ENCODE data around the gene MCF2L. TPM values are rescaled to one million over a fixed set of nuclear protein-coding genes. Genes with fewer than 3 reads are reported as not detected.

The MCF2L gene
- total RNA-seq, 4 donors from 2014 or later = 18.4 to 173 (median 57.6) TPM

DNA sequence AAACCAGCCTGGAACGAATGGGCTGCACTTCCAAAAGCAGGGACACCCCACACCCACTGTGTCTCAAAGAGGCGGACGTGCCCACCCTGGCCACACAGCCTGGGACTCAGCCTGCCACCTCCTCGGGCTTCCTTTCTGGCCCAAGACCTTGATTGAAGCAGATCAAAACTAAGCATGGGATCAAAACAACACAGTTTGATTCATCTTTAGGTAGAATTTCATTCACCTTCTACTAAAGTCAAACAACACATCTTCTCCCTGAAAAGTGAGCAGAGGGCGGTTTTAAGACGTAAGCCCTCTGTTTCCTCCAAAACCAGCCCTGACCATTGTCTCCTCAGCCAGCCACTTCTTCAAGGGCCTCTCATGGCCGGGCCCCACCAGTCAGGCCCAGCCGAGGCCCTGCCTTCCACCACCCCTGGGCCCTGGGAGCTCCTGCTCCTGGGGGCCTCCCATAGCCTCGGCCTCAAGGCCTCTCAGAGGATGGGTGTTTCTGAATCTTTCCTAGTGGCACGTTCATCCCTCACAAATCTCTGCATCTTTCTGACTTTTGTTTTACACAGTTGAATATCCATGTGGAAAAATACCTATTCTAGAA is 147.3 kb downstream of the MCF2L start:
- TF ChIP-seq CTCF (IDR thresholded peaks at IDR 0.05; ENCODE audit: low read depth) = no peak

DNA sequence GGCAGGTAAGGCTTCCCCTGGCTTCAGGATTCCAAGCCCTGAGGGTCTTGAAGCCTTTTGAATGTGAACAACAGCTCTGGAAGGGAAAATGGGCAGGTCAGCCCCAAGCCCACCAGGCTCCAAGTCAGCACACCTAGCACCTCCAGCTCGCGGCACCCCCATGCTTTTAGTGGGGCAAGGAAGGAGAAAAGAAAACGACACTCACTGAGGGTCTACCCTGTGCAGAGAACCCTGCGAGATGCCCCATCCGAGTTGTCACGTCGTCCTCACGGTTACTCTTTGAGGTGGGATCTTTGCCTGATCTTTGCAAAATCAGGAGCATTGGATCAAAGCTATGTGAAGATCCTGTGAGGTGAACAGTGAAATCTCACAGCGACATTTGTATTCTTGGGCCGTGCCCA is 147.9 kb downstream of the MCF2L start:
- TF ChIP-seq CTCF (IDR thresholded peaks at IDR 0.05; ENCODE audit: low read depth) = no peak

DNA sequence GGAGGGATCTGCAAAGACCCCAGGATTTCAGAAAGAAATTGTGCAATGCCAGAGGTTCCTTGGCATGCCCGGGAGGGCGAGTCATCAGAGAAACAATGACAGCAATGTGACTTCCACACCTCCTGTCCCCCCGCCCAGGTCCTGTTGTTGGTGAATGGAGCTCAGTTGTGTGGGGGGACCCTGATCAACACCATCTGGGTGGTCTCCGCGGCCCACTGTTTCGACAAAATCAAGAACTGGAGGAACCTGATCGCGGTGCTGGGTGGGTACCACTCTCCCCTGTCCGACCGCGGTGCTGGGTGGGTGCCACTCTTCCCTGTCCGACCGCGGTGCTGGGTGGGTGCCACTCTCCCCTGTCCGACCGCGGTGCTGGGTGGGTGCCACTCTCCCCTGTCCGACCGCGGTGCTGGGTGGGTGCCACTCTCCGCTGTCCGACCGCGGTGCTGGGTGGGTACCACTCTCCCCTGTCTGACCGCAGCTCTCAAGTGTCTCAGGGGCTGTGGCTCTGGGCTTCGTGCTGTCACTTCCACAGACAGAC is 148.4 kb downstream of the MCF2L start:
- no peak for TF ChIP-seq CTCF (IDR thresholded peaks at IDR 0.05; ENCODE audit: low read depth)

DNA sequence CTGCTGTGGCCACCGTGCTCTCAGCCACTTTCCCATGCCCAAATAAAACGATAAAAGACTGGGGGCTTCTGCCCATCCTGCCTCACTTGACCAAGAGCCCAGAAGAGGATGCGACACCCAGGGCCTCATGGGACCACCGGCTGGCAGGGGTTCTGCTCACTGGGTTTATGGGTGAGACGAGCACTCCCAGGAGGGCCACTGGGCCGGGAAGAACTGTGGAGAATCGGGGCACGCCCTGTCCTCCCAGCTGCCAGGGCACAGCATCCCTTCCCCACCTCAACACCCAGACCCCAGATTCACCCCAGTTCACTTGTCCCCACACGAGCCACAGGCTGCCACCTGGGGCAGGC is 148.9 kb downstream of the MCF2L start:
- no peak for TF ChIP-seq CTCF (IDR thresholded peaks at IDR 0.05; ENCODE audit: low read depth)

- TF ChIP-seq CTCF (IDR thresholded peaks at IDR 0.05; ENCODE audit: low read depth) = no peak
Observed at GRCh38 chr13:113118261-113119021, 149.4 kb downstream of the MCF2L start.

GRCh38 chr13:113119166-113119821 is 150.3 kb downstream of the MCF2L start:
- no peak for TF ChIP-seq CTCF (IDR thresholded peaks at IDR 0.05; ENCODE audit: low read depth)

- TF ChIP-seq CTCF (IDR thresholded peaks at IDR 0.05; ENCODE audit: low read depth) = no peak
Observed at GRCh38 chr13:113119822-113120189, 150.8 kb downstream of the MCF2L start.
